GM19452 (cell line): Measurements from ENCODE around the gene ACP3.
"Not testable (repeated sequence)": the region's sequence is repeated elsewhere in the genome, so short reads cannot be mapped to it uniquely, and the experiment has no call there.

ENCODE experiments used
- ATAC-seq: cut with Tn5 transposase; IDR thresholded peaks from one replicate; pipeline ENCODE4 v1.9.1; 2021; ENCODE audit not compliant: unreplicated experiment

ACP3 gene

DNA sequence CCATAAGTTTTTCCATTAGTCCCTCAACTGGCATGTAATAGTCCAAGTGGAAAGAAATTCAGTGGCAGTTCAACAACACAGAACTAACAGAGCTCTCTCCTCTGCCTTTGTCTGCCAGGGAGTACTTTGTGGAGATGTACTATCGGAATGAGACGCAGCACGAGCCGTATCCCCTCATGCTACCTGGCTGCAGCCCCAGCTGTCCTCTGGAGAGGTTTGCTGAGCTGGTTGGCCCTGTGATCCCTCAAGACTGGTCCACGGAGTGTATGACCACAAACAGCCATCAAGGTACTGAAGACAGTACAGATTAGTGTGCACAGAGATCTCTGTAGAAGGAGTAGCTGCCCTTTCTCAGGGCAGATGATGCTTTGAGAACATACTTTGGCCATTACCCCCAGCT, 39.4 kb downstream of the ACP3 start:
- ATAC-seq = no peak

DNA sequence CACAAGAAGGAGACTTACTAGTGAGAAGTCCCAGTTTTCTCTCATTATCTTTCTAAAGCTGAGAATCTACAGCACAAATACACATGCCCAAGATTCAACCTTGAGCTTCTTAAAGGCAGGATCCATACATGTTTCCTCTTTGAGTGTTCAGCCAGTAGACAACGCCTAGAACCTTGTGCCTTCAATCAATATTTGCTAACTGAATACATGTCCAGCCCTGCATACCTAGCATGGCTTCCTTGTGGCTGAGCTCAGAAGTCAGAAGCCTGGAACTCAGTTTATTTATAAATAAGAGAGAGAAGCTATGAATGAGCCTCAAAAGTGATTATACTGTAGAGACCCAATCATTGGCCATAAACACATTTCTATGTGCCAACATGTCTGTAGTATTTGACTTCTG, 43.5 kb downstream of the ACP3 start:
- no peak for ATAC-seq

- ATAC-seq = no peak
Observed at GRCh38 chr3:132362329-132362728, 45.1 kb downstream of the ACP3 start.

DNA sequence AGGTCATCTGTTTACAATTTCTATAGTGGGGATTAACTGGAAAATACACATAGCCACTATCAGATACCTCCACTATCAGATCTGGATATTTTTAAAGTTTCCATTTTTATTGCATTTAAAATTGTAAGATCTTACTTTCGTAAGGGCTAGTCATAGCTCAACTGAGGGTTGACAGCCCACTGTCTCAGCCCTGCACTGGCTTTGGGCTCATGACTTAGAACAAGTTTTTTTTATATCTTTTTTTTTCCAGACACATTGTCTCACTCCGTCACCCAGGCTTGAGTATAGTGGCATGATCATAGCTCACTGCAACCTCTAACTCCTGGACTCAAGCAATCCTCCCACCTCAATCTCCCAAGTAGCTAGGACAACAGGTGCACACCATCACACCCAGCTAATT, 51.3 kb downstream of the ACP3 start:
- ATAC-seq = no peak

- ATAC-seq = no peak
Observed at GRCh38 chr3:132368962-132369361, 51.8 kb downstream of the ACP3 start.

DNA sequence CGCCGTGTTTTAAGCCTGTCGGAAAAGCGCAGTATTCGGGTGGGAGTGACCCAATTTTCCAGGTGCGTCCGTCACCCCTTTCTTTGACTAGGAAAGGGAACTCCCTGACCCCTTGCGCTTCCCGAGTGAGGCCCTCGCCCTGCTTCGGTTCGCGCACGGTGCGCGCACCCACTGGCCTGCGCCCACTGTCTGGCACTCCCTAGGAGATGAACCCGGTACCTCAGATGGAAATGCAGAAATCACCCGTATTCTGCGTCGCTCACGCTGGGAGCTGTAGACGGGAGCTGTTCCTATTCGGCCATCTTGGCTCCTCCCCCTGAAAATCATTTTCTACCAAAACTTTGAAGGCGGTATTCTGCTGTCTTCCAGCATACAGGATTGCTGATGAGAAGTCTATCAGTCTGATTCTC, 59.7 kb downstream of the ACP3 start:
- ATAC-seq = not testable (repeated sequence)

GRCh38 chr3:132378048-132378762, 61.0 kb downstream of the ACP3 start:
- no peak for ATAC-seq

DNA sequence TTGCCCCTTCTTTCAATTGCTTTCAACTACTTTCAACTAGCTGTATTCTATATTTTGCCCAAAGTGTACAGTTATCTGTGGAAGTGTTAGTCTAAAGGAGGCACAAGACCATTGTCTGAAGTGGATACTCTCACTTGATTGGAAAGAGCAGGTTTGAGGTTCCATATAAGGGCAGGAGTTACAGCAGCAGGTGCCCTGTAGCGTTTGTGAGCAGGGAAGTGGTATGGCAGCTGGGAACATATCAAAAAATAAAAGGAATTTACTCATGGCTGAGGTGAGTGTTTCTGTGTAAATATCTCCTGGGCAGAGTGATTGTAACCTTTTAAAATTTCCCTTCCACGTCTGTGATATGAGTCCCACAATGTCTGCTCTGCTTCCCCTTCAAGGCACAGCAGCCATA, 61.6 kb downstream of the ACP3 start:
- no peak for ATAC-seq

DNA sequence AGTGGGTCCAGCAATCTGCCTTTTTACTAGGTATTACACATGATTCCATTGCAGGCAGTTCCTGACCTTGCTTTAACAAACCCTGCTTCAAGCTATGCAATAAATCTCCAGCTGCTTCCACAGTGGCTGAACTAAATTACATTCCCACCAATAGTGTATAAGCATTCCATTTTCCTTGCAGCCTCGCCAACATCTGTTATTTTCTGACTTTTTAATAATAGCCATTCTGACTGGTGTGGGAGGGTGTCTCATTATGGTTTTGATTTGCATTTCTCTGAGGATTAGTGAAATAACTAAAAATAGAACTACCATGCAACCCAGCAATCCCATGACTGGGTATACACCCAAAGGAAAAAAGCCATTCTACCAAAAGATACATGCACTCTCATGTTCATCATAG, 63.7 kb downstream of the ACP3 start:
- no peak for ATAC-seq

DNA sequence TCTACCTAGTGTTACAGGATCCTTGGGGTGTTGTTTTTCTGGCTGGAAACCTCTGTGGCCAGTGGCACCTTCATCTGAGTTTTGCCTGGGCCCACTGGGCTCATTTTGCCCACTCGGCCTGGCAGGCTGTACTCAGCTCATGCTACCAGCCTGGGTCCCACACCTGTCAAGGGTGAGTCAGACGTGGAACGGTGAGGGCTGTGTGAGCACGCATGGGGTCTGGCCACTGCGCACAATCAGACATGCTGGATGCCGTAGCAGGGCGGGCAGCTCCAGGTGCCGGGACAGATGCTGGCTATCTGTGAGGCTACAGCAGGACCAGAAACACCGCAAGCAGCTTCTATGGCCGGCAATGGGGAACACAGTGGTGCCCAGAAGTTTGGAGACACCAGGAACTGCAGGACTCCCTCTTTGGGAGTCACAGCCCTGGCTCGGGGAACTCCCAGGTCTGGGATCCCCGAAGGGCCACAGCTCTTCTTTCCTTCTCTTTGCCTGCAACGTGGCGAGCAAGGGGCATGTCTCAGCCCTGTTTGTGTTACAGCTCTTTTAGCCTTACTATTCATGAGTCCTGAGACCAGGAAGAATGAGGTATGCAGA, 64.2 kb downstream of the ACP3 start:
- ATAC-seq = no peak

DNA sequence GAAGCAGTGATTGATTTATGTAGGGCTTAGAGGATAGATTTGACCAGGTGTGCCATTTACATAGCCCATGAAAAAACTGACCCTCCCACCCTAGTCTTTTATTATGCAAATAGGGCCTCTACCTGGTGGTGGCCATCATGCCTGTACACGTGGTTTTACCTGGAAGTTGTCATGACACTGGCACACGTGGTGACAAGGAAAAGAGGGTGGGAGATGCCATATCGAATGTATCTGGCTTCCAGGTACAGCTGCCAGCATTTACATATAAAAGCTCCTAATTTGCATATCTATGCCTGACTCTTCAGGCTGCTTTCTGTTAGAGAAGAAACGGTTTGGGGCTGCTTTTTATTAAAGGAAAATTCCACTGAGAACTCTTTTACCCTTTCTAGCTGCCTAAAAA, 65.1 kb downstream of the ACP3 start:
- ATAC-seq = no peak

GRCh38 chr3:132382688-132383194, 65.5 kb downstream of the ACP3 start:
- ATAC-seq = no peak

DNA sequence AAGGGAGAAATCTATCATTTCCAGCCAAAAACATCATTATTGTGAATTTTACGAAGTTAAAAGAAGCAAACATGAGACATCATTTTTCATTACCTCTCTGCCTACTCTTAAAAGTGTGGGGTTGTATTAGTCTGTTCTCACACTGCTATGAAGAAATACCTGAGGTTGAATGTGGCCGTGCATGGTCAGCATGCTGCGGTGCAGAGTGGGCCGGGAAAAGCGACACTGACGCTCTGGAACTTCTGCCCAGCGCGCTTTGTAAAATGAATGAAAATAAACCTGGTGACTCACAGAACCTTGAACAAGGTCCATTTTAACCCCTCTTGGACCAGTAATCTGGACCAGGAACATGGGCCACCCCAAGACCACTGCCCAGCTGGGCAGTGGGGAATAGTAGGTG, 69.1 kb downstream of the ACP3 start:
- ATAC-seq = no peak

DNA sequence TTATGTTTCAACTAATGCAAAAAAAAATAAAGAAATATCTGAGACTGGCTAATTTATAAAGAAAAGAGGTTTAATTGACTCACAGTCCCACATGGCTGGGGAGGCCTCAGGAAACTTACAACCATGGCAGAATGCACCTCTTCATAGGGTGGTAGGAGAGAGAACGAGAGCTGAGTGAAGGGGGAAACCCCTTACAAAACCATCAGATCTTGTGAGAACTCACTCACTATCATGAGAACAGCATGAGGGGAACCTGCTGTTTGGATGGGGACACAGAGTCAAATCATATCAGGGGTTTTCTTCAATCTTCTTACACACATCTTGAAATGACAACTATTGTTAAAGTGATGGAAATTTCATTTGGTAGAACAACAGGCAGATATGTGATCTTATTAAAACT, 75.5 kb downstream of the ACP3 start:
- ATAC-seq = not testable (repeated sequence)

DNA sequence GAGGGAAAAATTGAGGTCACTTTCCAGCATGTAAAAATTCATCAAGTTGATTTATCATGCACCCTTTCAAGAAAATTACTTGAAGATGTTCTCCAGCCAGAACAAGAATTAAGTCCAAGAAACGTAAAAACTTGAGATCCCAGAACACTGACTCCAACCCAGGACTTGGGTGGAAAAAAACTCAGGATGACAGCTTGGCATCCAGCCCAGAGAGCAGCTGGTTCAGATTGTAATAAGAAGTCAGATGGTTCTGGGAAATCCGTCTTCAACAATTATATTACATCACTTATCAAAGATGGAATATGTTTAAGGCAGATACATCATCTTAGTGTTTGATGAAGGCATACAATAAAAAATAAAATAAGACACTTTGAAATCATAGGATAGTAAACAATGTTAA, 77.1 kb downstream of the ACP3 start:
- ATAC-seq = no peak

- ATAC-seq = no peak
Observed at GRCh38 chr3:132395126-132395525, 77.9 kb downstream of the ACP3 start.

- ATAC-seq = no peak
Observed at GRCh38 chr3:132396255-132396654, 79.0 kb downstream of the ACP3 start.

GRCh38 chr3:132396776-132397175, 79.6 kb downstream of the ACP3 start:
- not testable (repeated sequence) for ATAC-seq

- no peak for ATAC-seq
Observed at GRCh38 chr3:132399054-132399929, 82.1 kb downstream of the ACP3 start.

GRCh38 chr3:132401255-132401654, 84.0 kb downstream of the ACP3 start:
- no peak for ATAC-seq

GRCh38 chr3:132404276-132404675, 87.1 kb downstream of the ACP3 start:
- no peak for ATAC-seq

- ATAC-seq = no peak
Observed at GRCh38 chr3:132405188-132405587, 88.0 kb downstream of the ACP3 start.
